ENCODE results near the gene ARHGAP30. TPM values are rescaled to one million over a fixed set of nuclear protein-coding genes. Genes with fewer than 3 reads are reported as not detected.

ARHGAP30 gene
- total RNA-seq, 1 donor from 2014 or later, result 14.5 TPM

DNA sequence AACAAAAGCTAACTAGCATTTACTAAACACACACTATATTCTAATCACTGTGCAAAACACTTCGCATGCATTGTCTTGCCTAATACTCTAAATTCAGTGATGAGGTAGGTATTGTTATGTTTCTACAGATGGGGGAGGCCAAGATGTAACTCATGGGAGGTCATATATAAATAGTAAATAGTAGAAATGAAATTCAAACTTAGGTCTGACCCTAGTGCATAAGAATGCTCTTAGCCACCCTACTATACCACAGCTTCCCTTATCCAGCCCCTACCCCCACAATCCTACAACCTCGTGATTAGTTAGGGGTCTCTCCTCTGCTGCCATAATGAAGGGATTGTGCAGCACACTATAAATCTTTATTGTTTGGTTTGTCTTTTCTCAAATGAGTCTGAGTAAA lies 44.9 kb upstream of the ARHGAP30 start:
- no peak overlapping the region for H3K27ac ChIP-seq
- H3K4me1 ChIP-seq, result peaks cover 41% of the 10 kb centered on the region
- TF ChIP-seq POLR2AphosphoS5 (IDR thresholded peaks at IDR 0.05; ENCODE audit: insufficient read depth in 1 of 2, low read depth in 1 of 2), result no peak
- H3K36me3 ChIP-seq, result no peaks in the 10 kb centered on the region
- no peak for DNase-seq (ENCODE audit: extremely low spot score in 2 of 2)
- H3K9me3 ChIP-seq, result no peaks in the 10 kb centered on the region
- intact Hi-C loops (cut with DNase I), result no loop called here
- H3K4me3 ChIP-seq, result no peak overlapping the region
- no peaks in the 10 kb centered on the region for H3K27me3 ChIP-seq

- no peak overlapping the region for H3K27ac ChIP-seq
- intact Hi-C loops (cut with DNase I), result no loop called here
- H3K4me3 ChIP-seq, result no peak overlapping the region
- H3K4me1 ChIP-seq, result peaks cover 34% of the 10 kb centered on the region
- H3K9me3 ChIP-seq, result no peaks in the 10 kb centered on the region
- DNase-seq (ENCODE audit: extremely low spot score in 2 of 2), result no peak
- no peaks in the 10 kb centered on the region for H3K27me3 ChIP-seq
- no peak for TF ChIP-seq CTCF (IDR thresholded peaks at IDR 0.05)
- no peak for TF ChIP-seq POLR2AphosphoS5 (IDR thresholded peaks at IDR 0.05; ENCODE audit: insufficient read depth in 1 of 2, low read depth in 1 of 2)
- TF ChIP-seq POLR2A (IDR thresholded peaks at IDR 0.05), result no peak
- H3K36me3 ChIP-seq, result no peaks in the 10 kb centered on the region
Observed at GRCh38 chr1:161113915-161114314, 44.2 kb upstream of the ARHGAP30 start.

GRCh38 chr1:161111527-161111926 lies 41.8 kb upstream of the ARHGAP30 start:
- no peaks in the 10 kb centered on the region for H3K36me3 ChIP-seq
- TF ChIP-seq POLR2AphosphoS5 (IDR thresholded peaks at IDR 0.05; ENCODE audit: insufficient read depth in 1 of 2, low read depth in 1 of 2) (no peak), CTCF (IDR thresholded peaks at IDR 0.05) (no peak), POLR2A (IDR thresholded peaks at IDR 0.05) (no peak)
- H3K27ac ChIP-seq, result no peak overlapping the region
- intact Hi-C loops (cut with DNase I), result no loop called here
- H3K4me1 ChIP-seq, result peaks cover 21% of the 10 kb centered on the region
- H3K27me3 ChIP-seq, result no peaks in the 10 kb centered on the region
- no peaks in the 10 kb centered on the region for H3K9me3 ChIP-seq
- no peak for DNase-seq (ENCODE audit: extremely low spot score in 2 of 2)
- no peak overlapping the region for H3K4me3 ChIP-seq

DNA sequence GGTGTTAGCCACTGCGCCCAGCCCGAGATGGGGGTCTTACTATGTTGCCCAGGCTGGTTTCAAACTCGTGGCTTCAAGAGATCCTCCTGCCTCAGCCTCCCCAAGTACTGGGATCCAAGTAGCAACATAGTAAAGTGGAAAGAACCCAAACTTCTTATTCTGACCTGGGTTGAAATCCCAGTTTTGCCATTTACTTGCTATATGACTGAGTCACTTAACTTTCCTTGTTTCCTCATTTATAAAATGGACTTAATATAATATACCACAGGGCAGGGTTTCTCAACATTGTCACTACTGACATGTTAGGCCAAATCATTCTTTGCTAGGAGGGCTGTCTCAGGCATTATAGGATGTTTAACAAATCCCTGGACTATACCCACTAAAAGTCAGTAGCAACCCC lies 41.4 kb upstream of the ARHGAP30 start:
- Histone ChIP-seq H3K36me3 (no peaks in the 10 kb centered on the region), H3K4me1 (peaks cover 16% of the 10 kb centered on the region), H3K27me3 (no peaks in the 10 kb centered on the region), H3K27ac (no peak overlapping the region), H3K4me3 (no peak overlapping the region), H3K9me3 (no peaks in the 10 kb centered on the region)
- no peak for DNase-seq (ENCODE audit: extremely low spot score in 2 of 2)
- intact Hi-C loops (cut with DNase I), result no loop called here
- TF ChIP-seq POLR2AphosphoS5 (IDR thresholded peaks at IDR 0.05; ENCODE audit: insufficient read depth in 1 of 2, low read depth in 1 of 2) (no peak), POLR2A (IDR thresholded peaks at IDR 0.05) (no peak), CTCF (IDR thresholded peaks at IDR 0.05) (no peak)

GRCh38 chr1:161106431-161106830 lies 36.7 kb upstream of the ARHGAP30 start:
- intact Hi-C loops (cut with DNase I), result no loop called here
- Histone ChIP-seq H3K27ac (no peak overlapping the region), H3K4me1 (no peaks in the 10 kb centered on the region), H3K9me3 (no peaks in the 10 kb centered on the region), H3K27me3 (no peaks in the 10 kb centered on the region), H3K4me3 (no peak overlapping the region), H3K36me3 (peaks cover 0 to under 1% of the 10 kb centered on the region in 2 donors)
- DNase-seq (ENCODE audit: extremely low spot score in 2 of 2), result no peak
- TF ChIP-seq POLR2A (IDR thresholded peaks at IDR 0.05) (no peak), CTCF (IDR thresholded peaks at IDR 0.05) (no peak), POLR2AphosphoS5 (IDR thresholded peaks at IDR 0.05; ENCODE audit: insufficient read depth in 1 of 2, low read depth in 1 of 2) (no peak)

Data from vagina (tissue), 2 donors.